Sigmoid colon (tissue), 4 donors: ENCODE data around the gene PDE11A.

Source experiments
- EP300 ChIP-seq, 4 donors: sonication (generic); formaldehyde crosslinking; IDR thresholded peaks; one replicate each; pipeline ENCODE4 v1.6.1; 2017; ENCODE audit warnings: antibody characterized with exemption in 4 of 4
- POLR2A ChIP-seq, 2 donors: fragments of 450-650 bp; IDR thresholded peaks; one replicate each; pipeline ENCODE4 v1.6.1; 2016; ENCODE audit warnings: antibody characterized with exemption in 2 of 2, mild to moderate bottlenecking in 2 of 2, moderate library complexity in 2 of 2
- TF ChIP-seq, protein P1 (sequence below), 4 experiments: fragments of 450-650 bp in 3 of 4; fragments of 200-600 bp in 1 of 4; IDR thresholded peaks; one replicate each; pipeline ENCODE4 v1.5.1; 2016 to 2019; ENCODE audit warnings: antibody characterized with exemption in 4 of 4, mild to moderate bottlenecking in 3 of 4, moderate library complexity in 2 of 4

DNA sequence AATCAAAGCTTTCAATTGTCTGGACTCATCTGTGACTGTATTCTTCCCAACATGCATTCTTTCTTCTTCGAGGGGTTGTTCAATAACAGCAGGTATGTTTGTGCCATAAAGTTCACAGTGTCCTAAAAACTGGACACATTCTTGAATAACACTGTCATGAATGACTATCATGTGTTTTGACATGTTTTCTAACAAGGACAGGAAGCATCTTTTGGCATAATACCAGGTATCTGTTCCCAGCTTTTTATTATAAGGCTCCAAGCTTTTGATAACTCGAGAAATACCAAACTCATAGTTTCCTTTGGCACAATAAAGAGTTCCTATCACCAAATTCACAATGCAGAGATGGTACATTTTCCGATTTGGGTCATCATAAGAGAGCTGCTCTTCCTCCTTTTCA lies 455.8 kb downstream of the PDE11A start:
- TF ChIP-seq, protein P1, sequence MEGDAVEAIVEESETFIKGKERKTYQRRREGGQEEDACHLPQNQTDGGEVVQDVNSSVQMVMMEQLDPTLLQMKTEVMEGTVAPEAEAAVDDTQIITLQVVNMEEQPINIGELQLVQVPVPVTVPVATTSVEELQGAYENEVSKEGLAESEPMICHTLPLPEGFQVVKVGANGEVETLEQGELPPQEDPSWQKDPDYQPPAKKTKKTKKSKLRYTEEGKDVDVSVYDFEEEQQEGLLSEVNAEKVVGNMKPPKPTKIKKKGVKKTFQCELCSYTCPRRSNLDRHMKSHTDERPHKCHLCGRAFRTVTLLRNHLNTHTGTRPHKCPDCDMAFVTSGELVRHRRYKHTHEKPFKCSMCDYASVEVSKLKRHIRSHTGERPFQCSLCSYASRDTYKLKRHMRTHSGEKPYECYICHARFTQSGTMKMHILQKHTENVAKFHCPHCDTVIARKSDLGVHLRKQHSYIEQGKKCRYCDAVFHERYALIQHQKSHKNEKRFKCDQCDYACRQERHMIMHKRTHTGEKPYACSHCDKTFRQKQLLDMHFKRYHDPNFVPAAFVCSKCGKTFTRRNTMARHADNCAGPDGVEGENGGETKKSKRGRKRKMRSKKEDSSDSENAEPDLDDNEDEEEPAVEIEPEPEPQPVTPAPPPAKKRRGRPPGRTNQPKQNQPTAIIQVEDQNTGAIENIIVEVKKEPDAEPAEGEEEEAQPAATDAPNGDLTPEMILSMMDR (IDR thresholded peaks at IDR 0.05) = no peak
- no peak for TF ChIP-seq POLR2A (IDR thresholded peaks at IDR 0.05)
- no peak for TF ChIP-seq EP300 (IDR thresholded peaks at IDR 0.05)
